NOMO-1 treated with DMSO at 0.1 percent for 48 hours (cell line): ENCODE results near the gene SEMA6B.
"Not testable (repeated sequence)": the region's sequence is repeated elsewhere in the genome, so short reads cannot be mapped to it uniquely, and the experiment has no call there.

Experiments
- DNase-seq: peaks from one replicate; lab custom pipeline; 2025; ENCODE audit not compliant: unreplicated experiment; lab: John Stamatoyannopoulos, UW

SEMA6B gene

GRCh38 chr19:4550479-4551050 lies 8.9 kb downstream of the SEMA6B start:
- DNase-seq, result no peak

- no peak for DNase-seq
Measured at GRCh38 chr19:4550018-4550417, 9.5 kb downstream of the SEMA6B start.

GRCh38 chr19:4548238-4548584 lies 11.3 kb downstream of the SEMA6B start:
- DNase-seq, result no peak

- peak; percentile 34 for DNase-seq
Measured at GRCh38 chr19:4547303-4548237, 11.9 kb downstream of the SEMA6B start.

- no peak for DNase-seq
Measured at GRCh38 chr19:4543842-4544647, 15.4 kb downstream of the SEMA6B start.

GRCh38 chr19:4542896-4543841 lies 16.3 kb downstream of the SEMA6B start:
- DNase-seq, result peak; percentile 71

GRCh38 chr19:4541806-4542145 lies 17.7 kb downstream of the SEMA6B start:
- DNase-seq, result not testable (repeated sequence)

GRCh38 chr19:4541114-4541805 lies 18.2 kb downstream of the SEMA6B start:
- DNase-seq, result peak; percentile 84

GRCh38 chr19:4539693-4540581 lies 19.5 kb downstream of the SEMA6B start, which contains the start of gene LRG1:
Gene LRG1, minus strand, starts transcription at chr19:4540036. Its CDS starts 23 bp downstream, at chr19:4540013.
- DNase-seq, result peak; percentile 89

GRCh38 chr19:4539169-4539692 lies 20.3 kb downstream of the SEMA6B start:
- DNase-seq, result no peak

- DNase-seq, result no peak
Measured at GRCh38 chr19:4538601-4538954, 20.9 kb downstream of the SEMA6B start.

- DNase-seq, result no peak
Measured at GRCh38 chr19:4537953-4538600, 21.4 kb downstream of the SEMA6B start.

GRCh38 chr19:4536798-4537197 lies 22.7 kb downstream of the SEMA6B start:
- DNase-seq, result no peak

GRCh38 chr19:4534836-4535658 lies 24.4 kb downstream of the SEMA6B start, which contains the start of gene PLIN5:
Gene PLIN5, minus strand, starts transcription at chr19:4535224. Its CDS starts 1,150 bp downstream, at chr19:4534074.
- peak; percentile 29 for DNase-seq

GRCh38 chr19:4533835-4534424 lies 25.6 kb downstream of the SEMA6B start:
- DNase-seq, result no peak

- DNase-seq, result no peak
Measured at GRCh38 chr19:4533334-4533733, 26.1 kb downstream of the SEMA6B start.
